K562 treated with DMSO at 1 percent for 4 hours (cell line): ENCODE results near the gene PGM3. TPM values are rescaled to one million over a fixed set of nuclear protein-coding genes. Genes with fewer than 3 reads are reported as not detected.

Experiments
- total RNA-seq: library from RNA; unstranded; fragments of 300-600 nt; gene quantifications from 2 replicates; pipeline ENCODE4 v1.2.3, GENCODE V29; 2022; ENCODE audit not compliant: insufficient read depth

Gene PGM3, protein sequence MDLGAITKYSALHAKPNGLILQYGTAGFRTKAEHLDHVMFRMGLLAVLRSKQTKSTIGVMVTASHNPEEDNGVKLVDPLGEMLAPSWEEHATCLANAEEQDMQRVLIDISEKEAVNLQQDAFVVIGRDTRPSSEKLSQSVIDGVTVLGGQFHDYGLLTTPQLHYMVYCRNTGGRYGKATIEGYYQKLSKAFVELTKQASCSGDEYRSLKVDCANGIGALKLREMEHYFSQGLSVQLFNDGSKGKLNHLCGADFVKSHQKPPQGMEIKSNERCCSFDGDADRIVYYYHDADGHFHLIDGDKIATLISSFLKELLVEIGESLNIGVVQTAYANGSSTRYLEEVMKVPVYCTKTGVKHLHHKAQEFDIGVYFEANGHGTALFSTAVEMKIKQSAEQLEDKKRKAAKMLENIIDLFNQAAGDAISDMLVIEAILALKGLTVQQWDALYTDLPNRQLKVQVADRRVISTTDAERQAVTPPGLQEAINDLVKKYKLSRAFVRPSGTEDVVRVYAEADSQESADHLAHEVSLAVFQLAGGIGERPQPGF
- 29.2 and 38.9 TPM in 2 replicates for total RNA-seq

GRCh38 chr6:83192871-83193746 is at the start of gene PGM3, which contains the start of gene RWDD2A:
Gene PGM3, minus strand, starts transcription at chr6:83193265. Its CDS starts 2,253 bp downstream, at chr6:83191012.
Gene RWDD2A, plus strand, starts transcription at chr6:83193357. Its CDS starts 1,095 bp downstream, at chr6:83194452.

Other genes starting within 250 kb of the PGM3 start
- 4.0 and 4.1 TPM in 2 replicates for gene UBE3D, start 127.4 kb downstream of the PGM3 start, total RNA-seq
- 2.7 and 4.1 TPM in 2 replicates for gene DOP1A, start 125.6 kb downstream of the PGM3 start, total RNA-seq
- gene RWDD2A, start 92 bp upstream of the PGM3 start, total RNA-seq: 2.3 and 2.7 TPM in 2 replicates
- 4.8 and 5.2 TPM in 2 replicates for gene ME1, start 237.8 kb upstream of the PGM3 start, total RNA-seq